Measurements from ENCODE around the gene RSPH9. TPM values are rescaled to one million over a fixed set of nuclear protein-coding genes. Genes with fewer than 3 reads are reported as not detected.

RSPH9 gene
- total and polyA plus RNA-seq, 4 donors, result under 0.01 to 0.19 (median 0.12) TPM

GRCh38 chr6:43695215-43695966 is 50.6 kb downstream of the RSPH9 start:
- Histone ChIP-seq H3K36me3 (ENCODE audit: control insufficient read depth in 4 of 4, insufficient read depth in 3 of 4, low read depth in 1 of 4, low read length in 3 of 4) (no peaks in the 10 kb centered on the region), H3K9ac (ENCODE audit: low read depth in 1 of 2, low read length in 2 of 2) (no peak overlapping the region), H3K9me3 (ENCODE audit: control insufficient read depth in 4 of 4, low read length in 3 of 4) (no peaks in the 10 kb centered on the region), H3K27ac (ENCODE audit: low read depth in 1 of 2, low read length in 2 of 2) (peak overlapping the region in 1 of 2 donors; percentile 20), H3K27me3 (ENCODE audit: control insufficient read depth in 4 of 4, insufficient read depth in 4 of 4, low read length in 3 of 4) (no peaks in the 10 kb centered on the region), H3K4me1 (ENCODE audit: control insufficient read depth in 4 of 4, insufficient read depth in 4 of 4, low read length in 3 of 4) (peaks cover 0 to 8% (median 4%) of the 10 kb centered on the region in 4 donors), H3K4me3 (ENCODE audit: low read depth in 1 of 3, low read length in 3 of 3) (no peak overlapping the region)
- DNase-seq (ENCODE audit: low spot score), result no peak
- 84% methylated on average over 9 of the region's 9 CpGs for WGBS
- TF ChIP-seq, protein P1, sequence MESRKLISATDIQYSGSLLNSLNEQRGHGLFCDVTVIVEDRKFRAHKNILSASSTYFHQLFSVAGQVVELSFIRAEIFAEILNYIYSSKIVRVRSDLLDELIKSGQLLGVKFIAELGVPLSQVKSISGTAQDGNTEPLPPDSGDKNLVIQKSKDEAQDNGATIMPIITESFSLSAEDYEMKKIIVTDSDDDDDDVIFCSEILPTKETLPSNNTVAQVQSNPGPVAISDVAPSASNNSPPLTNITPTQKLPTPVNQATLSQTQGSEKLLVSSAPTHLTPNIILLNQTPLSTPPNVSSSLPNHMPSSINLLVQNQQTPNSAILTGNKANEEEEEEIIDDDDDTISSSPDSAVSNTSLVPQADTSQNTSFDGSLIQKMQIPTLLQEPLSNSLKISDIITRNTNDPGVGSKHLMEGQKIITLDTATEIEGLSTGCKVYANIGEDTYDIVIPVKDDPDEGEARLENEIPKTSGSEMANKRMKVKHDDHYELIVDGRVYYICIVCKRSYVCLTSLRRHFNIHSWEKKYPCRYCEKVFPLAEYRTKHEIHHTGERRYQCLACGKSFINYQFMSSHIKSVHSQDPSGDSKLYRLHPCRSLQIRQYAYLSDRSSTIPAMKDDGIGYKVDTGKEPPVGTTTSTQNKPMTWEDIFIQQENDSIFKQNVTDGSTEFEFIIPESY (IDR thresholded peaks at IDR 0.05), result no peak
- TF ChIP-seq SP1 (IDR thresholded peaks at IDR 0.05), result peak; percentile 15

- Histone ChIP-seq H3K27me3 (ENCODE audit: control insufficient read depth in 4 of 4, insufficient read depth in 4 of 4, low read length in 3 of 4) (no peaks in the 10 kb centered on the region), H3K27ac (ENCODE audit: low read depth in 1 of 2, low read length in 2 of 2) (no peak overlapping the region), H3K4me3 (ENCODE audit: low read depth in 1 of 3, low read length in 3 of 3) (no peak overlapping the region), H3K9me3 (ENCODE audit: control insufficient read depth in 4 of 4, low read length in 3 of 4) (no peaks in the 10 kb centered on the region), H3K4me1 (ENCODE audit: control insufficient read depth in 4 of 4, insufficient read depth in 4 of 4, low read length in 3 of 4) (peaks cover 0 to 8% (median 4%) of the 10 kb centered on the region in 4 donors), H3K36me3 (ENCODE audit: control insufficient read depth in 4 of 4, insufficient read depth in 3 of 4, low read depth in 1 of 4, low read length in 3 of 4) (no peaks in the 10 kb centered on the region), H3K9ac (ENCODE audit: low read depth in 1 of 2, low read length in 2 of 2) (no peak overlapping the region)
- 78% methylated on average over 4 of the region's 4 CpGs for WGBS
- TF ChIP-seq HNF4A (conservative IDR thresholded peaks at IDR 0.05) (no peak), RAD21 (IDR thresholded peaks at IDR 0.05) (no peak), EGR1 (IDR thresholded peaks at IDR 0.05; ENCODE audit: low read depth in 2 of 2) (no peak), FOXA2 (IDR thresholded peaks at IDR 0.05) (no peak), JUND (IDR thresholded peaks at IDR 0.05) (no peak), NR2F2 (IDR thresholded peaks at IDR 0.05) (no peak)
- TF ChIP-seq, protein P2, sequence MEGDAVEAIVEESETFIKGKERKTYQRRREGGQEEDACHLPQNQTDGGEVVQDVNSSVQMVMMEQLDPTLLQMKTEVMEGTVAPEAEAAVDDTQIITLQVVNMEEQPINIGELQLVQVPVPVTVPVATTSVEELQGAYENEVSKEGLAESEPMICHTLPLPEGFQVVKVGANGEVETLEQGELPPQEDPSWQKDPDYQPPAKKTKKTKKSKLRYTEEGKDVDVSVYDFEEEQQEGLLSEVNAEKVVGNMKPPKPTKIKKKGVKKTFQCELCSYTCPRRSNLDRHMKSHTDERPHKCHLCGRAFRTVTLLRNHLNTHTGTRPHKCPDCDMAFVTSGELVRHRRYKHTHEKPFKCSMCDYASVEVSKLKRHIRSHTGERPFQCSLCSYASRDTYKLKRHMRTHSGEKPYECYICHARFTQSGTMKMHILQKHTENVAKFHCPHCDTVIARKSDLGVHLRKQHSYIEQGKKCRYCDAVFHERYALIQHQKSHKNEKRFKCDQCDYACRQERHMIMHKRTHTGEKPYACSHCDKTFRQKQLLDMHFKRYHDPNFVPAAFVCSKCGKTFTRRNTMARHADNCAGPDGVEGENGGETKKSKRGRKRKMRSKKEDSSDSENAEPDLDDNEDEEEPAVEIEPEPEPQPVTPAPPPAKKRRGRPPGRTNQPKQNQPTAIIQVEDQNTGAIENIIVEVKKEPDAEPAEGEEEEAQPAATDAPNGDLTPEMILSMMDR (IDR thresholded peaks at IDR 0.05; ENCODE audit: low read depth, low read length, missing input control), result no peak
- TF ChIP-seq, protein P3, sequence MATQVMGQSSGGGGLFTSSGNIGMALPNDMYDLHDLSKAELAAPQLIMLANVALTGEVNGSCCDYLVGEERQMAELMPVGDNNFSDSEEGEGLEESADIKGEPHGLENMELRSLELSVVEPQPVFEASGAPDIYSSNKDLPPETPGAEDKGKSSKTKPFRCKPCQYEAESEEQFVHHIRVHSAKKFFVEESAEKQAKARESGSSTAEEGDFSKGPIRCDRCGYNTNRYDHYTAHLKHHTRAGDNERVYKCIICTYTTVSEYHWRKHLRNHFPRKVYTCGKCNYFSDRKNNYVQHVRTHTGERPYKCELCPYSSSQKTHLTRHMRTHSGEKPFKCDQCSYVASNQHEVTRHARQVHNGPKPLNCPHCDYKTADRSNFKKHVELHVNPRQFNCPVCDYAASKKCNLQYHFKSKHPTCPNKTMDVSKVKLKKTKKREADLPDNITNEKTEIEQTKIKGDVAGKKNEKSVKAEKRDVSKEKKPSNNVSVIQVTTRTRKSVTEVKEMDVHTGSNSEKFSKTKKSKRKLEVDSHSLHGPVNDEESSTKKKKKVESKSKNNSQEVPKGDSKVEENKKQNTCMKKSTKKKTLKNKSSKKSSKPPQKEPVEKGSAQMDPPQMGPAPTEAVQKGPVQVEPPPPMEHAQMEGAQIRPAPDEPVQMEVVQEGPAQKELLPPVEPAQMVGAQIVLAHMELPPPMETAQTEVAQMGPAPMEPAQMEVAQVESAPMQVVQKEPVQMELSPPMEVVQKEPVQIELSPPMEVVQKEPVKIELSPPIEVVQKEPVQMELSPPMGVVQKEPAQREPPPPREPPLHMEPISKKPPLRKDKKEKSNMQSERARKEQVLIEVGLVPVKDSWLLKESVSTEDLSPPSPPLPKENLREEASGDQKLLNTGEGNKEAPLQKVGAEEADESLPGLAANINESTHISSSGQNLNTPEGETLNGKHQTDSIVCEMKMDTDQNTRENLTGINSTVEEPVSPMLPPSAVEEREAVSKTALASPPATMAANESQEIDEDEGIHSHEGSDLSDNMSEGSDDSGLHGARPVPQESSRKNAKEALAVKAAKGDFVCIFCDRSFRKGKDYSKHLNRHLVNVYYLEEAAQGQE (IDR thresholded peaks at IDR 0.05), result no peak
- TF ChIP-seq, protein P1 (IDR thresholded peaks at IDR 0.05), result no peak
- DNase-seq (ENCODE audit: low spot score), result no peak
Observed at GRCh38 chr6:43695967-43696291, 51.1 kb downstream of the RSPH9 start.

Data from liver (tissue), 9 donors.